AG10803 (cell line): ENCODE measurements around the gene VPS41.
"Not testable (repeated sequence)": the region's sequence is repeated elsewhere in the genome, so short reads cannot be mapped to it uniquely, and the experiment has no call there.

ENCODE experiments used
- DNase-seq: peaks from one replicate; pipeline ENCODE4 v3.0.0; 2010; ENCODE audit warnings: low read depth
- H3K4me3 ChIP-seq: 2 replicates; pipeline ENCODE4 v1.5.1; 2011; ENCODE audit warnings: mild to moderate bottlenecking, low read length, control low read depth
- CTCF ChIP-seq: conservative IDR thresholded peaks from 2 replicates; pipeline ENCODE4 v1.5.1; 2011; ENCODE audit warnings: mild to moderate bottlenecking, low read length, control low read depth, inconsistent platforms

Gene VPS41

GRCh38 chr7:38908759-38909335, at the start of gene VPS41:
TSS of gene VPS41 (minus strand) at chr7:38909191. CDS start at chr7:38909174, 17 bp downstream.
- peak; percentile 65 for DNase-seq
- peak within 1 kb of the TSS; percentile 88 for H3K4me3 ChIP-seq
- no peak for TF ChIP-seq CTCF

GRCh38 chr7:38955892-38956291, 46.9 kb upstream of the VPS41 start:
- no peak overlapping the region for H3K4me3 ChIP-seq
- no peak for DNase-seq
- TF ChIP-seq CTCF = no peak

- no peak for TF ChIP-seq CTCF
- DNase-seq = no peak
- H3K4me3 ChIP-seq = no peak overlapping the region
Observed at GRCh38 chr7:38953971-38954370, 45.0 kb upstream of the VPS41 start.

- H3K4me3 ChIP-seq = no peak overlapping the region
- no peak for DNase-seq
- TF ChIP-seq CTCF = no peak
Observed at GRCh38 chr7:38953227-38953626, 44.2 kb upstream of the VPS41 start.

- no peak for TF ChIP-seq CTCF
- no peak for DNase-seq
- H3K4me3 ChIP-seq = no peak overlapping the region
Observed at GRCh38 chr7:38951213-38951612, 42.2 kb upstream of the VPS41 start.

- no peak overlapping the region for H3K4me3 ChIP-seq
- TF ChIP-seq CTCF = no peak
- DNase-seq = no peak
Observed at GRCh38 chr7:38950309-38950708, 41.3 kb upstream of the VPS41 start.

GRCh38 chr7:38947541-38947940, 38.5 kb upstream of the VPS41 start:
- not testable (repeated sequence) for DNase-seq, H3K4me3 ChIP-seq
